GM18511 (cell line): ENCODE measurements around the gene CARD14.
A peak's percentile ranks its signal among the peaks of the same experiment; 100 is the strongest.
"Not testable (repeated sequence)": the region's sequence is repeated elsewhere in the genome, so short reads cannot be mapped to it uniquely, and the experiment has no call there.

Experiments
- ATAC-seq: cut with Tn5 transposase; IDR thresholded peaks from one replicate; pipeline ENCODE4 v1.9.1; 2021; ENCODE audit warnings: mild to moderate bottlenecking, moderate library complexity; ENCODE audit not compliant: unreplicated experiment

CARD14 gene

DNA sequence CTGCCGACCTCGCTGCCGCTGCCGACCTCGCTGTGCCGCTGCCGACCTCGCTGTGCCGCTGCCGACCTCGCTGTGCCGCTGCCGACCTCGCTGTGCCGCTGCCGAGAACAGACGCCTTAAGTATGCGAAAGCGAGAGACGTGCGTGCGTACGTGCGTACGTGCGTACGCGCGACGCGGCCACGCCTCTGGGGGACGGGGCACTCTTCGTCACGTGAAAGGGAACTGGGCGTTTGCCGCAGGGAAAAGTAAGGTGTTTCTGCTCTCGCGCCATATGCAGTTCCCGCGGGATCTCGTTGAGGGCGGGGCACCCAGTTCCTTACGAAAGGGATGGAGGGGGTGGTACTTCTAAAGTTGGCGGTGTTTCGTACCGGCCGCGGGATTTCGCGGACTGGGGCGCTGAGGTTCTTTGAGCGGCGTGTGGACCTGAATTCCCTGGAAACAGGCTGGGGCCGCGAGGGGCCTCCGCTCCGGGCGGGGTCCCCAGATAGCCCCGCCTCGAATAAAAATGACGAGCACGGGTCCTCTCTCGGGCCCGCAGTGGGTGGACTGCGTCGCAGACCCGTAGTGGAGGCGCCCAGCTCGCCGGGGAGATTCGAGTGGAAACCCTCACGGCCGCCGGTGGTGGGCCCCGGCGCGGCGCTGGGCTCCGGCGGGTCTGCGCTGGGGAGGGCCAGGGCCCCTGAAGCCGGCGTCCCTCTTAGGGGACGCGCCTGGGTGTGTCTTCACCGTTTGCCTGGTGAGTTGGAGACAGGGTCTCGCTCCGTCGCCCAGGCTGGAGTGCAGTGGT lies 22.6 kb upstream of the CARD14 start, which contains the start of gene EIF4A3:
Gene EIF4A3, minus strand, starts transcription at position 94 of the 788 bp plus-strand sequence. CDS start 167 bp downstream, outside the sequence.
- ATAC-seq = peak; percentile 84

DNA sequence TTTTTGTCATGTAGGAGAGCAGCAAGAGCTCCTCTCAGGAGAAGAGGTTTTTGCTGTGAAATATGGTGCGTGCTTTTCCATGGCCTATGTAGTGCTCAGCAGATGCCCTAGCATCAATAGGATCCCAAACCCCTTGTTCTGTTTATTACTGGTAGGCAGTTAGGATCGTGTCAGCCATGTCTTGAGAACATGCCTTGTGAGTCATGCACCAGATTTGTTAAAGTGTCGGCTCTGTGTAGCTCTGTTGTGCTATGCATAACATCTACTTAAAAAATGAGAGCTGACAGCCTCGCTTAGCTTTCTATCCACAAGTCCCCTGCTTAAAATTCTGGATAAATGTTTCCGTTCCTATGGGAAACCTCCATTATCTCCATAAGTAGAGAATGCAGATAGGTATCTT lies 18.5 kb upstream of the CARD14 start:
- ATAC-seq = no peak

DNA sequence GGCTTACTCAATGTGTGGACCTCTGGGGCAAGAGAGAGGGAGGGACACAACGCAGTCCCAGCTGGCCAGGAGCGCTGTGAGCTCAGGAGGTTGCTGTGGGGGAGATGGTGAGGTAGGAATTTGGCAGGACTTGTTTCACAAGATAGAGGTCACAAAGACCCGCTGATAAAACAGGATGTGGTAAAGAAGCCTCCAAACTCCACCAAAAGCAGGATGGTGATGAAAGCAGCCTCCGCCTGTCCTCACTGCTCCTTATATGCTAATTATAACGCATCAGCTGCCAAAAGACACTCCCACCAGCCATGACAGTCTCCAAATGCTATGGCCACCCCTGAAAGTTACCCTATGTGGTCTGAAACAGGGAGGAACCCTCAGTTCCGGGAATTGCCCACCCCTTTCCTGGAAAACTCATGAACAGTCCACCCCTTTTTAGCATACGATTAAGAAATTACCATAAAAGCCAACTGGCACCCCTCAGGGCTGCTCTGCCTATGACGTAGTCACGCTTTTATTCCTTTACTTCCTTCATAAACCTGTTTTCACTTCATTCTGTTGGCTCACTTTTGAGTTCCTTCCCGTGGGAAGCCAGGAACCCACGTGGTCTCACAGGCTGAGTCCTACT lies 17.6 kb upstream of the CARD14 start:
- ATAC-seq = no peak

DNA sequence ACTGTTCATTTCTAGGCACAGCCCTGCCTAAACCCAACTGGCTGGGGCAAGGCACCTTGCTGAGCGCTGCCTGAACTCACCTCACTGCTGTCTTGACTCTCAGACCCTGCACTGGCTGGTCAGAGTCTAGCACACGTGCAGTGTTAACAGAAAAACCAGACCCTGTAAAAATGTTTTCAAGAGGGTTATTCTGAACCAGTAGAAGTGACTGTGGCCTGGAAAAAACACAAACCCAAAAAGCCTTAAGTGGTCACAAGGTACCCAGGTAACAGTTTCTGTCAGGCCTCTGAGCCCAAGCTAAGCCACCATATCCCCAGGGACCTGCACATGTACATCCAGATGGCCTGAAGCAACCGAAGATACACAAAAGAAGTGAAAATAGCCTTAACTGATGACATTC lies 16.8 kb upstream of the CARD14 start:
- no peak for ATAC-seq

DNA sequence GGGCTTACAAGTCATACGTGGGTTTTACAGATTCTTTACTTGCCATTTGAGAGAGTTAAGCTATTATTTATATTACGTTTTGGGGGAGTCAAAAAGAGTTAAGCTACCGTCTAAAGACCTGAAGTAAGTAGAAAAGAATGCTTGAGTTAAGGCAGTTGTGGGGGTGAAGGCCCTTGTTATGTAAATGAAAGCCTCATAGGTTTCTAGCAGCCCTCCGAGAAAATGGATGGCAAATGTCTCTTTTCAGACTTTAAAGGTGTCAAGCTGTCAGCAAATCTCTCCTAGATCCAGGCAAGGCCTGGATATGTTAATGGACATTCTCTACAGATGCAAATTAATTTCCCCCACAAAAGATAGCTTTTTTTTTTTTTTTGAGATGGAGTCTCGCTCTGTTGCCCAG lies 15.7 kb upstream of the CARD14 start:
- no peak for ATAC-seq

DNA sequence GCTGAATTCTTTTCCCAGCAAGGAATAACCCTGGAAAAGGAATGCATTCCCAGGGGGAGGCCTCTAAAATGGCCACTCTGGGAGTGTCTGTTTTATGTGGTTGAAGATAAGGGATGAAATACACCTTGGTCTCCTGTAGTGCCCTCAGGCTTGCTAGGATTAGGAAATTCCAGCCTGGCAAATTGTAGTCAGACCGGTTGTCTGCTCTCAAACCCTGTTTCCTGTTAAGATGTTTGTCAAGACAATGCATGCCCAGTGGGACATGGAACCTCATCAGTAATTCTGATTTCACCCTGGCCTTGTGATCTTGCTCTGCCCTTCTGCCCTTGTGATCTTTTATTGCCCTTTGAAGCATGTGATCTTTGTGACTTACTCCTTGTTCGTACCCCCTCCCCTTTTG lies 14.2 kb upstream of the CARD14 start:
- ATAC-seq = not testable (repeated sequence)

DNA sequence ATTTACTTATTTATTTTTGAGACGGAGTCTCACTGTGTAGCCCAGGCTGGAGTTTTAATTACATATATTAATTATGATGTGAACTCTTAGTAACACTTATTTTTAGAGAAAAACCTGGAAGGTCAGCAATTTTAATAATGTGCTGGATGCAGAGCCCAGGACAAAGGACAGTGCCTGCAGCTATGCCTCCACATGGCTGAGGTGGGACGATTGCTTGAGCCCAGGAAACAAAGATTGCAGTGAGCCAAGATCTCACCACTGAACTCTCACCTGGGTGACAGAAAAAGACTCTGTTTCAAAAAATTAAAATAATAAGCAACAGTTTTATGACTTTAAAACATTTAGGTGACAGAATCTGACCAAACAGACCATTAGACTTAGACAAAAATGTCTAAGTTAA lies 11.0 kb upstream of the CARD14 start:
- ATAC-seq = no peak

DNA sequence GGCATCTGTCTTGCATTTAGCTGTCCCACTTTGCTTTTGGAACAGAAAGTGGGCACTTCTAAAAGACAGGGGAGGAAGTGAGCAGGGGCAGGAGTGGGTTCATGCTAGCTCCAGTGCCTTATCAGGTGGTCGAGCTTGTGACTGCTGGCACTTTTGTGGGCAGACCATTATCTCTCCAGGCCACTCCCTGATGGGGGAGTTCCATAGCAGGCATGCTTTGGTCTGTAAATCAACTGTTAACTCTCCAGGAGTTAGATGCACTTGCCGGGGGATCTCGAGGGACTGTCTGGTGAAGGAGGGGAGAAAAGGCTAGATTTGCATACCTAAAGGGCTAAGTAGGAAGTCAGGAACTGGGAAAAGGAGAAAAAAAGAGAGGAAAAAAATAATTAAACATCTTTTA lies 9.3 kb upstream of the CARD14 start:
- ATAC-seq = no peak

DNA sequence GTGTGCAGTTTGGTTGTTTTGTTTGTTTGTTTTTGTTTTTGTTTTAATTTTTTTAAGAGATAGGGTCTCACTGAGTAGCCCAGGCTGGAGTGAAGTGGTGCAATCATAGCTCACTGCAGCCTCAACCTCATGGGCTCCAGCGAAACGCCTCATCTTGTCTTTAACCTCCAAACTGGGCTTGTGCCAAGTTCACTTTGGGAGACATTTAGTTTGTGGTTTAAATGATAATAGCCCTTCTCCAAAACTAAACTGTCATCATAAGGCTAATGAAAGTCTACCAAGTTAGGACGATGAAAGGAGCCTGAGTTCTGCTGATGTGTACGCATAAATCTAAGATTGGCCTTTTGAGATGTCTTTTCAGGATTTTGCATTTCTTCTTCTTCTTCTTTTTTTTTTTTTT lies 6.5 kb upstream of the CARD14 start:
- no peak for ATAC-seq

DNA sequence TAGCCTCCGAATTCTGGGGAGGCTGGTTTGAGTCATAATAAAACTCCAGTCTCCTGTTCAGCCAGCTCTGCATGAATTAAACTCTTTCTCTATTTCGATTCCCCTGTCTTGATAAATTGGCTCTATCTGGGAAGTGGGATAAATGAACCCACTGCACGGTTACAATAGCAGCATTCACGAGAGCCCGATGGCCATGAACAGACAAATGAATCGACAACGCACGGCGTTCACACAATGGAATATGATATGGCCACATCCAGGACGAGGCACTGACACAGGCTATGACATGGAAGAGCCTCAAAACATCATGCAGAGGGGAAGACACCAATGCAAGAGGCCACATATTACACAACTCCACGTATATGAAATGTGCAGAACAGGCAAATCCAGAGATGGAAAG lies 5.6 kb upstream of the CARD14 start:
- no peak for ATAC-seq

DNA sequence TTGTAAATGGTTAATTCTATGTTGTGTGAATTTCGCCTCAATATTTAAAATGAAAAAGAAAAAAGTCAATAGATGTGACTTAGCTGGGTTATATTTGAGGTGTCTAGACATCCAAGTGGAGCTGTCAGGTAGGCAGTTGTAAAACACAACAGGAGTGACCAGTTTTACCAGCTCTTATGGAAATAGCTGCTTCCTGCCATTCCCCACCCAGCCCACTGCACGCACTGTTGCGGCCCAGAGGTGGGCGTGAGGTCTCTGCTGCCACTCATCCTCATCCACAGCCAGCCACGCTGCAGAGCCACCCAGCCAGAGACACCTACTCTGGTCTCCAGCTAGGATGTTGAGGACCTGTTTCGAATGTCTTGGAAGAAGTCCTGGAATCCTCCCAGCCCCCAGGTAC lies 3.4 kb upstream of the CARD14 start:
- ATAC-seq = no peak

DNA sequence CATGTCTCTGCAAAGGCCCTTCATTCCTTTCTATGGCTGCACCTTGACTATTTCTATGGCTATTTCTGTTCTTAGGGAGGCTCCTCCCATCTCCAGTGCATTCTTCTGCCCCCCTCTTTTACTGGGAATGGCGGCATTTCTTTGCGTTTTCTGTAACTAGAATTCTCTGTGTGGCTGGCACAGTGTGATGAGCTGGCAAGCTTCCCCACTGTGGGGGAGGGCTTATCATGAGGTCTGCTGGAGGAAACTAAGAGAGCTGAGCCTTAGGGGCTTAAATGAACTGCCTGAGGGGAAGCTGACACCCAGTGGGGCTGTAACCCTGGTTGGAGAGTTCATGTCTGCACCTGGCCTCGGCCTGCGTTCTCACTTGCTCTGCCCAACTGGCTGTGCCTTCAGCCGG lies 1.5 kb upstream of the CARD14 start:
- no peak for ATAC-seq

DNA sequence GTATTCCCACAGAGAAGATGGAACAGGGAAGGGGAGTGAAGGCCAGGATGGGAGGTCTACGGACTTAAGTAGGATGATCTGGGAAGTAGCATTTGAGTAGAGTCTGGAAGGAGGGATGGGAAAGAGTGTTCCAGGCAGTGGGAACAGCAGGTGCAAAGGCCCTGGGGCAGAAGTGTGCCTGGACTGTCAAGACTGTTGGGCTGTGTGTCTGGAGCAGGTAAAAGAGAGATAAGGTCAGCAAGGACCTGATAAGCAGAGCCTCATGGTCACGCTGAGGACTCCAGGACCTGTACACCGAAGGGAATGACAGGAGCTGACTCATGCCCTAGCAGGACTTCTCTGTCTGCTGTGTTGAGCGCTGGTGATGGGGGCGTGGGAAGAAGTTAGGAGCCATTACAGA lies 723 bp upstream of the CARD14 start:
- no peak for ATAC-seq

DNA sequence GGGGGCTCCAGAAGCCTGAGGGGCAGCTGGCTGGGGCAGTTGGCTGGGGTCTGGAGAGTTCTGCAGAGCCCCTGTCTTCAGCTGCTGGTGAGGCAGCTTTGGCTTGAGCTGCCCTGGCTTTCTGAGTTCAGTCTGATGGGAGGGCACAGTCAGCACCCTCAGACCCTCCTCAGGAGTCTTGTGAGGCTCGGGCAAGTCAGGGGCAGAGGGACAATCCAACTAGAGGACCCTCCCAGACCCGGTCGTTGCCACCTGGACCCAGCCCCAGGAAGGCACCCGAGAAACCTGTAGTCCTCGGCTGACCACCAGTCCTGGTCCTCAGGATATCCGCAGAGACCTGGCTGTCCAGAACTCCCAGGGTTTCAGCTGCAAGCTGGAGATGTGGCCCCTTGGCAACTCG lies 1.9 kb downstream of the CARD14 start:
- ATAC-seq = no peak

DNA sequence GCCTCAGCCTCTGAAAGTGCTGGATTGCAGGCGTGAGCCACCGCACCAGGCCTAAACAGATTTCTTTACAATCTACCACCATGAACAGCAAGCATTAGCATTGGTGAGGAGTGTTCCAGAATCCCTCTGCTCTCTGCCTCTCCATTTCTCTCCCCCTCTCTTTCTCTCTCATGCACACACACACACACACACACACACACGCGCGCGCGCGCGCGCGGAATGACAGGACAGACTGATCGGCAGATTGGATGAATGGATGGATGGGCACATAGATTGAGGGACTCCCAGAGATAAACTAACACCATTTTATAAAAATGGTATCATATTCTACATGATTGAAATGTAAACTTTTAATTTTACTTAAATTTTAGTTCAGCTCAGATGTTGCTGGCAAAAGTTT lies 3.3 kb downstream of the CARD14 start:
- ATAC-seq = no peak

DNA sequence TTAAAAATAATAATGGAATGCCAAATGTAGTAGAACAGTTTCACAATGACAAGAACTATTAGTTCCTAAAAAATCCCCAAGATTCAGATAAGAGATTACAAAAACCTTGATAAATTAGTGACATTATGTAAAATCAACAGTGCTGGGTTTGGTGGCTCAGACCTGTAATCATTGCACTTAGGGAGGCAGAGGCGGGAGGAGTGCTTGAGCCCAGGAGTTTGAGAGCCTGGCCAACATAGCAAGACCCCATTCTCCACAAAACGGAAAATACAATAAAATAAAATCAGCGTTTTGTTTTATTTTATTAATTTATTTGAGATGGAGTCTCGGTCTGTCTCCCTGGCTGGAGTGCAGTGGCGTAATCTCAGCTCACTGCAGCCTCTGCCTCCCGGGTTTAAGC lies 4.1 kb downstream of the CARD14 start:
- no peak for ATAC-seq

DNA sequence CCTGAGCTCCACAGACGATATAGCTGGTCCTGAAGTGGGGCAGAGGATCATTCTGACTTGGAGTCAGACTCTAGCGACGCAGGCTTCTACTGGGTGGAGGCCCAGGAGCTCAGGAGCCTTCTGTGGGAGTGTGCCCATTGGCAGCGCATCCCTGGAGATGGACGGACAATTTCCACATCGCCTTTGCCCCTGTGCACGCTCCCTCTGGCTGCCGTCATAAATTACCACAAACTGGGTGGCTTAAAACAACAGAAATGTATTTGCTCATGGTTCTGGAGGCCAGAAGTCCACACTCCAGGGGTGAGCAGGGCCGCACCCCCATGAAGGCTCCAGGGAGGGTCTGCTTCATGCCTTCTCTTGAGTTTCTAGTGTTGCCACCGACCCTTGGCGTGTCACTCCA lies 6.9 kb downstream of the CARD14 start:
- no peak for ATAC-seq

DNA sequence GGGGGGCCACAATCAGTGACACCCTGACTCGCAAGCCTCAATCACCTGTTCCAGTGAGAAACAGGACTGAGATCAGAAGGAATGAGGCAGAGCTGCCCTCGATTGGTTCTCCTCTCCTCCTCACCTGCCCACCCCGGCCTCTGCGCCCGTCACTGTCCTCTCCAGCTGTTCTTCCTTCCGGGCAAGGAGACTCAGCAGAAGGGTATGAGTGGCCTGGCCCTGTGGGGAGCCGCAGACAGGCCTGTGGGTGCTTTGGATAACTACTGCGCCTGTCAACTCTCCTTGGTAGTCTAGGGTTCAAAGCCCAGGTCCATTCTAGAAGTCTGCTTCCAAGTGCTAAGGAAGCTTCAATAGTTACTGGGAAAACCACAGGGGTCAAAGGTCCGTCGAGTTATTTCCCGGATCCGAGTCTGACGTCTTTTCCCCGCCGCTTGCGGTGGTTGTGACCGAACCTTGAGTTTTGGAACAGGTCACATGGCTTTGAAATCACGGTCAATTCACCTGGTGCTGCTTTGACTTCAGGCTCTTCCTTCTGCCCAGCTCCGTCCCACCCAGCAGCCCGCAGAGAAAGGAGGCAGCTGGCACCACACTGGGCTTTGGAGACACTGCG lies 8.3 kb downstream of the CARD14 start:
- ATAC-seq = no peak

DNA sequence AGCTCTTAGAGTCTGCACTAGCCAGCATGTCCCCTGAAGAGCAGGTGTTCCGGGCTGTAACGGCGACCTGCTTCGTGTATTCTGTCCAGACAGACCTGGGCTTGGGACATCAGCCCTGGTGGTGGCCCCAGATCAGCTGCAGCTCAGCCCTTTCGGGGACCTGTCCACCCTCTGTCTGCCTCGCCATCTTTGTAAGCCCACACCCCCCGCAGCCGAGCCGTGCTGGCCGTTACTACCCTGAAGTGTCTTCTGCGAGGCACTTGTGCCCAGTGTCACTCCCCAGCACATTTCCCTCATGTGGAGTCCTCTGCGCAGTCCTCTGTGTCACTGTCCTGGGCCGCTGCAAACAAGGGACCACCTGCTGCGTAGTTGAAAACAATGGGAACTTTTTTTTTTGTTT lies 10.4 kb downstream of the CARD14 start:
- no peak for ATAC-seq

DNA sequence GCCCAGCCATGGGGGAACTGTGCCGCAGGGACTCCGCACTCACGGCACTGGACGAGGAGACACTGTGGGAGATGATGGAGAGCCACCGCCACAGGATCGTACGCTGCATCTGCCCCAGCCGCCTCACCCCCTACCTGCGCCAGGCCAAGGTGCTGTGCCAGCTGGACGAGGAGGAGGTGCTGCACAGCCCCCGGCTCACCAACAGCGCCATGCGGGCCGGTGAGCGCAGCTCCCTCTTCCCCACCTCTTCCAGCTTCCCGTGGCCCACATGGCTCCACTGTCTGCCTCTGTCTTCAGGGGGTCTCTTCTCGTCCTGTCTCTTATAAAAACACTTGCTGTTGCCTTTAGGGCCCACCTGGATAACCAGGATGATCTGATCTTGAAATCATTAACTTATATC lies 11.6 kb downstream of the CARD14 start:
- ATAC-seq = no peak

DNA sequence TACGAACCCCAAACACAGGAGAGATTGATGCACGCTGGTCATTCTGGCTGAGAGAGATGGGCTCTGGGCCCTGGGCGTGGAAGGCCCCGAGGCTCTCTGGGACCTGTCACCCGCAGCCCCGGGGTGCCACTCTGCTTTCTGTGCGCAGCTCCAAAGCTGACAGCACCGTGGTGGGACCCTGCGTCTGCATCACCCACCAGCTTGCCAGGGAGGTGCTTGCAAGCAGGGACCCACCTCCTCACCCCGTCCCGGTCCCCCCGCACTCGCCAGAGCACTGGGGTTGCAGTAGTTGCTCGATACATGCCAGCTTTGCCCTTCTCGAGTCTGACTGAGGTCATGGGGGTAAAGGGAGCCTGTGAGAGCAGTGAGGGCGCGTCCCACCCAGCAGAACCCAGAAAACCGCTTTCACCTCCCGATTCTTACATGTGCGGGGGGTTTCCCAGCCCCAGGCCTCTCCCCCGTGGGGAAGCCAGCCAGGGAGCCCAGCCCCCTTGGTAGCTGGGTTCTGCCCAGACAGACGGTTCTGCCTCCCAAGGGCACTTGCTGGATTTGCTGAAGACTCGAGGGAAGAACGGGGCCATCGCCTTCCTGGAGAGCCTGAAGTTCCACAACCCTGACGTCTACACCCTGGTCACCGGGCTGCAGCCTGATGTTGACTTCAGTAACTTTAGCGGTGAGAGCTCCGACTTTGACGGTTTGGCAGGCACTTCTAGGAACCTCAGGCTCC lies 12.5 kb downstream of the CARD14 start:
- no peak for ATAC-seq

DNA sequence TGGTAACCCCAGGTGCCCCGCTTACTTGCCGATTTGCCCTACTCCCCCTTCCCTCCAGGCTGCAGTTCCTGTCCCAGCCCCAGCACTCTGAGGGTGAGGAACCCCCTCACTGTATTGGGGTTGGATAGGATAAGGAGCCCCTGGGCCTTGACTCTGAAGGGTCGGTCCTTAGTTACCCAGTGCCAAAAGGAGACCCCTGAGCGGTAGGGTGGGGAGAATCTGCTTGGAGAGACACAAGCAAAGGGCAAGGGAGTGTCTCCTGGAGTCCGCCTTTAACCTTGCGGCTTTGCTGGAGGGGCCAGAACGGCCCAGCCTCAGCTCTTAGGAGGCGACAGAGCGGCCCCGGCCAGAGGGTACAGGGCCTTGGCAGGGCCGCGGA lies 13.0 kb downstream of the CARD14 start:
- no peak for ATAC-seq
